Nephron progenitor cell (in vitro differentiated cells): ENCODE data around the gene CDS1.
A peak's percentile ranks its signal among the peaks of the same experiment; 100 is the strongest.

Experiments
- DNase-seq: peaks from one replicate; pipeline ENCODE4 v3.0.0; 2021
- H3K27ac Mint-ChIP-seq: 2 replicates; pipeline ENCODE4 v1.8.0; 2021; ENCODE audit warnings: mild to moderate bottlenecking, moderate library complexity, mixed read lengths
- H3K27me3 Mint-ChIP-seq: 2 replicates; pipeline ENCODE4 v1.8.0; 2021; ENCODE audit warnings: mild to moderate bottlenecking, low read depth, mixed read lengths; ENCODE audit not compliant: poor library complexity
- H3K36me3 Mint-ChIP-seq: 2 replicates; pipeline ENCODE4 v1.8.0; 2021; ENCODE audit warnings: low read depth, mixed read lengths
- H3K4me1 Mint-ChIP-seq: 2 replicates; pipeline ENCODE4 v1.8.0; 2021; ENCODE audit warnings: mixed read lengths
- H3K4me3 Mint-ChIP-seq: 2 replicates; pipeline ENCODE4 v1.8.0; 2021; ENCODE audit warnings: mild to moderate bottlenecking, moderate library complexity, mixed read lengths
- H3K9me3 Mint-ChIP-seq: 2 replicates; pipeline ENCODE4 v1.8.0; 2021; ENCODE audit warnings: mild to moderate bottlenecking, moderate library complexity, mixed read lengths
- CTCF ChIP-seq: fragments of 200-600 bp; sonication (generic); IDR thresholded peaks from 2 replicates; pipeline ENCODE4 v1.5.0; 2021; ENCODE audit warnings: antibody characterized with exemption

Gene CDS1

DNA sequence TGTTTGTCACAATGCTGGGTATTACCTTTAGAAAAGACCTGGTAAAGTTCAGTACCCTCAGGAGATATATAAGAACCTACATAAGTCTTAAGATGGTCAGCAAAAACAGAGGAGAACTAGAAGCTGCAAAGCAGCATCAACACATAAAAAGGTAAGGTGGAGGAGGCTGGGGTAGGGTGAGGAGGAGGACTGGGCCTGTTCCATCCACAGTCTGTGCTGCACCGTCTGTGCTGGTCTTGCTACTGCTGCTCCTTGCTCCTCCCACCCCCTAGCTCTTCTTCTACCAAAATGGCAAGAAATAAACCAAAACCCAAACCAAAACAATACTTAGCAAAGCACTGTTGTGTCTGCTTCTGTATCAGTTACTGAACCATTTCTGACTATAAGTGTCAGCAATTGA lies 102.2 kb downstream of the CDS1 start:
- peaks cover 6% of the 10 kb centered on the region for H3K4me1 Mint-ChIP-seq
- no peaks in the 10 kb centered on the region for H3K27me3 Mint-ChIP-seq
- no peak overlapping the region for H3K27ac Mint-ChIP-seq
- DNase-seq, result no peak
- H3K4me3 Mint-ChIP-seq, result no peak overlapping the region
- TF ChIP-seq CTCF, result no peak
- peaks cover 81% of the 10 kb centered on the region for H3K36me3 Mint-ChIP-seq
- no peaks in the 10 kb centered on the region for H3K9me3 Mint-ChIP-seq

GRCh38 chr4:84688605-84689004 lies 105.7 kb downstream of the CDS1 start:
- Mint-ChIP-seq H3K9me3 (no peaks in the 10 kb centered on the region), H3K4me3 (no peak overlapping the region), H3K36me3 (peaks cover 82% of the 10 kb centered on the region), H3K4me1 (no peaks in the 10 kb centered on the region), H3K27me3 (no peaks in the 10 kb centered on the region), H3K27ac (no peak overlapping the region)
- TF ChIP-seq CTCF, result no peak
- no peak for DNase-seq

DNA sequence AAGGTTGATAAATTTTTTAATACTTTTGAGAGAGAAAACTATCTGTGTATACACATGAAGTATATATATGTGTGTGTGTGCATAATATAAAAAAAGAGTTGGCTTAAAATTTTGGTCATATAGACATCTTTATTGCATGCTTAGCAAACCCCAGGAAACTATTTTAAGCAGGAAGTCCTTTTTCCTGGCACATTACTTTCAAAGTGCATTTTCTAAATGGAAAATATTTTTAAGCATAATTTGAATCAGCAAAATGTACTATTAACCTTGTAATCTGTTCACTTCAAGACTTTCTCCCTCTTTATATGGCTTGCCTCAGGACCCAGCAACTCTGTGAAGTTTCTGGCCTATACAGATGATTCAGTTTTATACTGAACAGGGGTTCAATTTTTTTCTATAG lies 106.3 kb downstream of the CDS1 start:
- Mint-ChIP-seq H3K27me3 (no peaks in the 10 kb centered on the region), H3K4me3 (no peak overlapping the region), H3K27ac (no peak overlapping the region), H3K4me1 (no peaks in the 10 kb centered on the region), H3K9me3 (no peaks in the 10 kb centered on the region), H3K36me3 (peaks cover 82% of the 10 kb centered on the region)
- DNase-seq, result no peak
- TF ChIP-seq CTCF, result no peak

GRCh38 chr4:84690481-84690880 lies 107.6 kb downstream of the CDS1 start:
- no peaks in the 10 kb centered on the region for H3K27me3 Mint-ChIP-seq
- no peaks in the 10 kb centered on the region for H3K9me3 Mint-ChIP-seq
- no peak overlapping the region for H3K4me3 Mint-ChIP-seq
- DNase-seq, result no peak
- peak overlapping the region; percentile 74 for H3K27ac Mint-ChIP-seq
- H3K36me3 Mint-ChIP-seq, result peaks cover 80% of the 10 kb centered on the region
- no peak for TF ChIP-seq CTCF
- H3K4me1 Mint-ChIP-seq, result no peaks in the 10 kb centered on the region

DNA sequence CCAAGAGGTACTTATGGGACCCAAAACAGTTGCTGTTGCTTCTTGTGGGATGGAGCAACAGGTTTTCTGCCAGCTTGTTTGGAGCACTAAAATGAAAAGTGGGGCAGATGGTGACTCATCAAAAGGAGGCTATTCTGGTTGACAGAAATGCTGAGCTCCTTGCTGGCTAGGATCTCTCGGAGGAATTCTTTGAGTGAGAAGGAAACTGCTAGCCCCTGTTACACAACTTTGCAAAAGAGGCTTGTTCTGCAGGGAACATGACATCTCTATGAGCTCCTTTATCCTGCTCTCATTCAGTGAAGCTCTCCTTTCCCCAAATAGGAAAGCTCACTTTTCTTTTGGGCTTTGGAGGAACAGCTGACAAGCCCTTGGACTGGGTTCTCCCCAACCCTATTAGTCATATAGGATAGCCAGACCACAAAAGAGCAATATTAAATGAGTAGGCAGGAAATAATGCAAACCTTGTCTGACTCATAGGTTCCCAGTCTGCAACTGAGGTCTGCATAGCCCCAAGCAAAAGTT lies 108.3 kb downstream of the CDS1 start:
- Mint-ChIP-seq H3K27me3 (no peaks in the 10 kb centered on the region), H3K9me3 (no peaks in the 10 kb centered on the region), H3K4me1 (no peaks in the 10 kb centered on the region), H3K36me3 (peaks cover 82% of the 10 kb centered on the region), H3K27ac (no peak overlapping the region), H3K4me3 (no peak overlapping the region)
- no peak for TF ChIP-seq CTCF
- DNase-seq, result no peak

GRCh38 chr4:84691800-84692199 lies 108.9 kb downstream of the CDS1 start:
- DNase-seq, result no peak
- Mint-ChIP-seq H3K27ac (no peak overlapping the region), H3K4me1 (no peaks in the 10 kb centered on the region), H3K9me3 (no peaks in the 10 kb centered on the region), H3K4me3 (no peak overlapping the region), H3K36me3 (peaks cover 77% of the 10 kb centered on the region), H3K27me3 (no peaks in the 10 kb centered on the region)
- no peak for TF ChIP-seq CTCF
